ENCODE data around the gene LDB3.
A peak's percentile ranks its signal among the peaks of the same experiment; 100 is the strongest.

Gene LDB3

DNA sequence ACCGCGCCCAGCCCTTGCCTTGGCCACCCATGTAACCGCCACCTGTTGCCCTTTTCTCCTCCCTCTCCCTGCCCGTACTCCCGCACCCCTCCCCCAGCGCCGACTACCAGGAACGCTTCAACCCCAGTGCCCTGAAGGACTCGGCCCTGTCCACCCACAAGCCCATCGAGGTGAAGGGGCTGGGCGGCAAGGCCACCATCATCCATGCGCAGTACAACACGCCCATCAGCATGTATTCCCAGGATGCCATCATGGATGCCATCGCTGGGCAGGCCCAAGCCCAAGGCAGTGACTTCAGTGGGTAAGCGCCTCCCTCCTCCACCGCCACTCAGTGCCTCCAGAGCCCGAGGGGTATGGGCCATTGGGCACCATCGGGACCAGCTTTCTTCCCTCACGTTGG lies 18.7 kb downstream of the LDB3 start:
- DNase-seq (ENCODE audit: extremely low spot score) = no peak
- POLR2A ChIA-PET = no interaction called here
- TF ChIP-seq HDGF (IDR thresholded peaks at IDR 0.05; ENCODE audit: borderline replicate concordance) = no peak
- no peak for TF ChIP-seq SUZ12 (IDR thresholded peaks at IDR 0.05)
- TF ChIP-seq ARNT (IDR thresholded peaks at IDR 0.05) = no peak
- no peak for TF ChIP-seq ZNF384 (IDR thresholded peaks at IDR 0.05)
- TF ChIP-seq SP1 (IDR thresholded peaks at IDR 0.05) = no peak
- no peak for TF ChIP-seq NFRKB (IDR thresholded peaks at IDR 0.05)
- TF ChIP-seq FOXK2 (IDR thresholded peaks at IDR 0.05) = no peak
- no peak for TF ChIP-seq BHLHE40 (IDR thresholded peaks at IDR 0.05; ENCODE audit: borderline replicate concordance)
- TF ChIP-seq, protein P1, sequence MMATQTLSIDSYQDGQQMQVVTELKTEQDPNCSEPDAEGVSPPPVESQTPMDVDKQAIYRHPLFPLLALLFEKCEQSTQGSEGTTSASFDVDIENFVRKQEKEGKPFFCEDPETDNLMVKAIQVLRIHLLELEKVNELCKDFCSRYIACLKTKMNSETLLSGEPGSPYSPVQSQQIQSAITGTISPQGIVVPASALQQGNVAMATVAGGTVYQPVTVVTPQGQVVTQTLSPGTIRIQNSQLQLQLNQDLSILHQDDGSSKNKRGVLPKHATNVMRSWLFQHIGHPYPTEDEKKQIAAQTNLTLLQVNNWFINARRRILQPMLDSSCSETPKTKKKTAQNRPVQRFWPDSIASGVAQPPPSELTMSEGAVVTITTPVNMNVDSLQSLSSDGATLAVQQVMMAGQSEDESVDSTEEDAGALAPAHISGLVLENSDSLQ (IDR thresholded peaks at IDR 0.05) = no peak
- CTCF ChIA-PET = no interaction called here

GRCh38 chr10:86687750-86688149 lies 19.4 kb downstream of the LDB3 start:
- TF ChIP-seq ARNT (IDR thresholded peaks at IDR 0.05) (no peak), FOXM1 (IDR thresholded peaks at IDR 0.05; ENCODE audit: borderline replicate concordance) (no peak), NFRKB (IDR thresholded peaks at IDR 0.05) (no peak), BHLHE40 (IDR thresholded peaks at IDR 0.05; ENCODE audit: borderline replicate concordance) (no peak), FOXK2 (IDR thresholded peaks at IDR 0.05) (no peak), HDGF (IDR thresholded peaks at IDR 0.05; ENCODE audit: borderline replicate concordance) (no peak), SUZ12 (IDR thresholded peaks at IDR 0.05) (no peak), LEF1 (IDR thresholded peaks at IDR 0.05; ENCODE audit: borderline replicate concordance) (no peak), ELF4 (IDR thresholded peaks at IDR 0.05) (no peak)
- TF ChIP-seq, protein P1 (IDR thresholded peaks at IDR 0.05) = no peak
- CTCF ChIA-PET = no interaction called here
- DNase-seq (ENCODE audit: extremely low spot score) = no peak
- POLR2A ChIA-PET = no interaction called here

GRCh38 chr10:86688398-86688921 lies 20.1 kb downstream of the LDB3 start:
- DNase-seq (ENCODE audit: extremely low spot score) = peak; percentile 81
- ChIA-PET POLR2A (no interaction called here), CTCF (no interaction called here)
- TF ChIP-seq TARDBP (IDR thresholded peaks at IDR 0.05) = no peak

- TF ChIP-seq ELF4 (IDR thresholded peaks at IDR 0.05) = no peak
- TF ChIP-seq CTBP1 (IDR thresholded peaks at IDR 0.05; ENCODE audit: borderline replicate concordance) = no peak
- no peak for TF ChIP-seq LEF1 (IDR thresholded peaks at IDR 0.05; ENCODE audit: borderline replicate concordance)
- TF ChIP-seq FOXK2 (IDR thresholded peaks at IDR 0.05) = no peak
- TF ChIP-seq FOXA1 (IDR thresholded peaks at IDR 0.05) = no peak
- TF ChIP-seq, protein P1 (IDR thresholded peaks at IDR 0.05) = no peak
- TF ChIP-seq SP1 (IDR thresholded peaks at IDR 0.05) = no peak
- no peak for TF ChIP-seq TARDBP (IDR thresholded peaks at IDR 0.05)
- TF ChIP-seq ZNF384 (IDR thresholded peaks at IDR 0.05) = no peak
- TF ChIP-seq HDGF (IDR thresholded peaks at IDR 0.05; ENCODE audit: borderline replicate concordance) = no peak
- TF ChIP-seq FOXM1 (IDR thresholded peaks at IDR 0.05; ENCODE audit: borderline replicate concordance) = no peak
- TF ChIP-seq L3MBTL2 (conservative IDR thresholded peaks at IDR 0.05) = no peak
- no peak for TF ChIP-seq BHLHE40 (IDR thresholded peaks at IDR 0.05; ENCODE audit: borderline replicate concordance)
- no peak for TF ChIP-seq ARNT (IDR thresholded peaks at IDR 0.05)
- no peak for TF ChIP-seq SUZ12 (IDR thresholded peaks at IDR 0.05)
- no peak for TF ChIP-seq NFRKB (IDR thresholded peaks at IDR 0.05)
- ChIA-PET CTCF (no interaction called here), POLR2A (no interaction called here)
- no peak for DNase-seq (ENCODE audit: extremely low spot score)
Observed at GRCh38 chr10:86689146-86689545, 20.8 kb downstream of the LDB3 start.

DNA sequence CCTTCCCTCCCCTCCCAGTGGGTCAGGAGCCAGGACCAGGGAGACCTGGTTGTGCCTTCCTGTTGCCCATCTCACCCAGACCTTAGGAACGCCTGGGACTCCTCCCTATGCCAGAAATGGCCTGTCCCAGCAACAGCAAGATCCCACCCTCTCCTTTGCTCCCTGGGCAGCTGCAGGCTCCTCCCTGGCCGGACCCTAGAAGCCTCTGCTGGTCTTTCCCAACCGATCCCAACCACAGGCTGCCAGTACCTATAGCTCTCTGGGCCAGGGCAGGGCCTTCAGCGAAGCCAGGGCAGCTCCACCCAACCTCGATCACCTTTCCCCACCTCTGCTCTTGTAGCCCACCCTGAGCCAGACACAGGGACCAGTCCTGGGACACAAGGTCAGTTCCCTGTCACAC lies 21.9 kb downstream of the LDB3 start:
- ChIA-PET POLR2A (no interaction called here), CTCF (interaction anchor here (0.6 to 1.1 kb wide), 2 partner anchors 9 to 207 kb away, joined by 3 read pairs; no protein-coding TSS in a partner anchor)
- TF ChIP-seq NFRKB (IDR thresholded peaks at IDR 0.05) = no peak
- TF ChIP-seq, protein P1 (IDR thresholded peaks at IDR 0.05) = no peak
- no peak for TF ChIP-seq ARNT (IDR thresholded peaks at IDR 0.05)
- TF ChIP-seq HDGF (IDR thresholded peaks at IDR 0.05; ENCODE audit: borderline replicate concordance) = no peak
- TF ChIP-seq TARDBP (IDR thresholded peaks at IDR 0.05) = no peak
- no peak for TF ChIP-seq CTBP1 (IDR thresholded peaks at IDR 0.05; ENCODE audit: borderline replicate concordance)
- TF ChIP-seq FOXM1 (IDR thresholded peaks at IDR 0.05; ENCODE audit: borderline replicate concordance) = no peak
- no peak for TF ChIP-seq FOXA1 (IDR thresholded peaks at IDR 0.05)
- TF ChIP-seq L3MBTL2 (conservative IDR thresholded peaks at IDR 0.05) = no peak
- no peak for TF ChIP-seq SUZ12 (IDR thresholded peaks at IDR 0.05)
- no peak for TF ChIP-seq LEF1 (IDR thresholded peaks at IDR 0.05; ENCODE audit: borderline replicate concordance)
- TF ChIP-seq SP1 (IDR thresholded peaks at IDR 0.05) = no peak
- no peak for TF ChIP-seq FOXK2 (IDR thresholded peaks at IDR 0.05)
- TF ChIP-seq ZNF384 (IDR thresholded peaks at IDR 0.05) = no peak
- TF ChIP-seq ELF4 (IDR thresholded peaks at IDR 0.05) = no peak
- no peak for TF ChIP-seq BHLHE40 (IDR thresholded peaks at IDR 0.05; ENCODE audit: borderline replicate concordance)
- no peak for DNase-seq (ENCODE audit: extremely low spot score)

GRCh38 chr10:86690657-86691084 lies 22.4 kb downstream of the LDB3 start:
- DNase-seq (ENCODE audit: extremely low spot score) = no peak
- ChIA-PET POLR2A (no interaction called here), CTCF (interaction anchor here (0.6 to 1.1 kb wide), 3 partner anchors 8 to 208 kb away, joined by 3 read pairs; no protein-coding TSS in a partner anchor)
- TF ChIP-seq CTBP1 (IDR thresholded peaks at IDR 0.05; ENCODE audit: borderline replicate concordance) = no peak
- TF ChIP-seq HDGF (IDR thresholded peaks at IDR 0.05; ENCODE audit: borderline replicate concordance) = no peak
- no peak for TF ChIP-seq FOXA1 (IDR thresholded peaks at IDR 0.05)
- TF ChIP-seq FOXM1 (IDR thresholded peaks at IDR 0.05; ENCODE audit: borderline replicate concordance) = no peak
- no peak for TF ChIP-seq ELF4 (IDR thresholded peaks at IDR 0.05)
- TF ChIP-seq LEF1 (IDR thresholded peaks at IDR 0.05; ENCODE audit: borderline replicate concordance) = no peak
- TF ChIP-seq SP1 (IDR thresholded peaks at IDR 0.05) = no peak
- no peak for TF ChIP-seq L3MBTL2 (conservative IDR thresholded peaks at IDR 0.05)
- no peak for TF ChIP-seq BHLHE40 (IDR thresholded peaks at IDR 0.05; ENCODE audit: borderline replicate concordance)

Data from HEK293T (cell line).